B cell (primary cell): Measurements from ENCODE around the gene RCVRN.

ENCODE experiments used
- EZH2 ChIP-seq: IDR thresholded peaks from 2 replicates; pipeline ENCODE4 v1.6.1; 2012; ENCODE audit warnings: borderline replicate concordance, low read depth, mild to moderate bottlenecking, moderate library complexity, low read length; ENCODE audit not compliant: insufficient read depth, poor library complexity, severe bottlenecking
- TF ChIP-seq, protein P1 (sequence below): fragments of 200-600 bp; IDR thresholded peaks from one replicate; pipeline ENCODE4 v1.8.0; 2022; ENCODE audit warnings: antibody characterized with exemption, mild to moderate bottlenecking

GRCh38 chr17:9916108-9916507 is 11.0 kb upstream of the RCVRN start:
- TF ChIP-seq, protein P1, sequence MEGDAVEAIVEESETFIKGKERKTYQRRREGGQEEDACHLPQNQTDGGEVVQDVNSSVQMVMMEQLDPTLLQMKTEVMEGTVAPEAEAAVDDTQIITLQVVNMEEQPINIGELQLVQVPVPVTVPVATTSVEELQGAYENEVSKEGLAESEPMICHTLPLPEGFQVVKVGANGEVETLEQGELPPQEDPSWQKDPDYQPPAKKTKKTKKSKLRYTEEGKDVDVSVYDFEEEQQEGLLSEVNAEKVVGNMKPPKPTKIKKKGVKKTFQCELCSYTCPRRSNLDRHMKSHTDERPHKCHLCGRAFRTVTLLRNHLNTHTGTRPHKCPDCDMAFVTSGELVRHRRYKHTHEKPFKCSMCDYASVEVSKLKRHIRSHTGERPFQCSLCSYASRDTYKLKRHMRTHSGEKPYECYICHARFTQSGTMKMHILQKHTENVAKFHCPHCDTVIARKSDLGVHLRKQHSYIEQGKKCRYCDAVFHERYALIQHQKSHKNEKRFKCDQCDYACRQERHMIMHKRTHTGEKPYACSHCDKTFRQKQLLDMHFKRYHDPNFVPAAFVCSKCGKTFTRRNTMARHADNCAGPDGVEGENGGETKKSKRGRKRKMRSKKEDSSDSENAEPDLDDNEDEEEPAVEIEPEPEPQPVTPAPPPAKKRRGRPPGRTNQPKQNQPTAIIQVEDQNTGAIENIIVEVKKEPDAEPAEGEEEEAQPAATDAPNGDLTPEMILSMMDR, result no peak
- TF ChIP-seq EZH2, result no peak
